SHP77 treated with DMSO at 0.1 percent for 48 hours (cell line): ENCODE measurements around the gene STARD5.

ENCODE experiments used
- DNase-seq: peaks from one replicate; lab custom pipeline; 2025; lab: John Stamatoyannopoulos, UW

Gene STARD5

GRCh38 chr15:81274255-81274654 lies 49.7 kb downstream of the STARD5 start:
- no peak for DNase-seq

GRCh38 chr15:81273855-81274254 lies 50.1 kb downstream of the STARD5 start:
- DNase-seq: no peak

- no peak for DNase-seq
Measured at GRCh38 chr15:81273200-81273599, 50.7 kb downstream of the STARD5 start.

GRCh38 chr15:81271761-81272644 lies 51.9 kb downstream of the STARD5 start:
- no peak for DNase-seq

- DNase-seq: no peak
Measured at GRCh38 chr15:81270781-81271491, 53.0 kb downstream of the STARD5 start.

- no peak for DNase-seq
Measured at GRCh38 chr15:81270188-81270587, 53.8 kb downstream of the STARD5 start.

GRCh38 chr15:81268881-81269601 lies 54.9 kb downstream of the STARD5 start:
- no peak for DNase-seq

GRCh38 chr15:81268340-81268739 lies 55.6 kb downstream of the STARD5 start:
- DNase-seq: no peak

- peak; percentile 36 for DNase-seq
Measured at GRCh38 chr15:81265944-81266775, 57.8 kb downstream of the STARD5 start.

- no peak for DNase-seq
Measured at GRCh38 chr15:81265256-81265943, 58.5 kb downstream of the STARD5 start.

GRCh38 chr15:81264072-81264857 lies 59.7 kb downstream of the STARD5 start:
- DNase-seq: no peak

- no peak for DNase-seq
Measured at GRCh38 chr15:81263477-81263876, 60.5 kb downstream of the STARD5 start.

- DNase-seq: no peak
Measured at GRCh38 chr15:81261172-81261811, 62.6 kb downstream of the STARD5 start.

- no peak for DNase-seq
Measured at GRCh38 chr15:81259760-81260298, 64.1 kb downstream of the STARD5 start.
